ENCODE measurements around the gene ATG7.

GRCh38 chr3:11606865-11607440 lies 334.8 kb downstream of the ATG7 start:
- TF ChIP-seq CTCF (IDR thresholded peaks at IDR 0.05 in 2 of 3, conservative IDR thresholded peaks at IDR 0.05 in 1 of 3; ENCODE audit: control insufficient read depth in 2 of 3, extremely low read depth in 1 of 3, insufficient read depth in 1 of 3, low read depth in 3 of 3, low read length in 3 of 3), result no peak
- no peak for TF ChIP-seq RAD21 (IDR thresholded peaks at IDR 0.05; ENCODE audit: insufficient read depth, low read depth, low read length)
- TF ChIP-seq POLR2A (IDR thresholded peaks at IDR 0.05; ENCODE audit: low read depth, low read length), result no peak
- no peak for TF ChIP-seq EED (IDR thresholded peaks at IDR 0.05; ENCODE audit: low read depth)
- no peak for TF ChIP-seq RFX5 (IDR thresholded peaks at IDR 0.05; ENCODE audit: low read depth, low read length)
- TF ChIP-seq EZH2 (IDR thresholded peaks at IDR 0.05; ENCODE audit: borderline replicate concordance, control insufficient read depth, low read depth, low read length), result no peak
